ENCODE data around the gene UNC13B. TPM values are rescaled to one million over a fixed set of nuclear protein-coding genes. Genes with fewer than 3 reads are reported as not detected.

The UNC13B gene
- total and polyA plus RNA-seq, 4 donors = 8.0 to 33.7 (median 30.3) TPM

GRCh38 chr9:35395706-35396101 is 233.9 kb downstream of the UNC13B start:
- no peak for DNase-seq
- Histone ChIP-seq H3K4me1 (ENCODE audit: control insufficient read depth in 1 of 2, insufficient read depth in 2 of 2, low read length in 2 of 2) (no peaks in the 10 kb centered on the region), H3K4me3 (ENCODE audit: low read length in 2 of 2) (no peak overlapping the region), H3K36me3 (ENCODE audit: control insufficient read depth in 1 of 2, insufficient read depth in 2 of 2, low read length in 1 of 2) (peaks cover 0 to 22% of the 10 kb centered on the region in 2 donors), H3K27ac (ENCODE audit: low read depth in 1 of 2, low read length in 2 of 2) (no peak overlapping the region), H3K9me3 (ENCODE audit: control insufficient read depth, low read length) (no peaks in the 10 kb centered on the region), H3K27me3 (ENCODE audit: control insufficient read depth in 1 of 2, insufficient read depth in 2 of 2, low read length in 1 of 2) (no peaks in the 10 kb centered on the region)
- WGBS, 2 donors = 81 to 86% methylated on average over 1 of the region's 1 CpG
- ATAC-seq (ENCODE audit: low FRiP score) = no peak
- intact Hi-C loops (cut with DNase I) = no loop called here

GRCh38 chr9:35396560-35397215 is 234.9 kb downstream of the UNC13B start:
- H3K27me3 ChIP-seq (ENCODE audit: control insufficient read depth in 1 of 2, insufficient read depth in 2 of 2, low read length in 1 of 2) = no peaks in the 10 kb centered on the region
- H3K27ac ChIP-seq (ENCODE audit: low read depth in 1 of 2, low read length in 2 of 2) = no peak overlapping the region
- no peak for ATAC-seq (ENCODE audit: low FRiP score)
- H3K36me3 ChIP-seq (ENCODE audit: control insufficient read depth in 1 of 2, insufficient read depth in 2 of 2, low read length in 1 of 2) = peaks cover 0 to 18% of the 10 kb centered on the region in 2 donors
- no peak overlapping the region for H3K4me3 ChIP-seq (ENCODE audit: low read length in 2 of 2)
- no peak for DNase-seq
- no peaks in the 10 kb centered on the region for H3K9me3 ChIP-seq (ENCODE audit: control insufficient read depth, low read length)
- 75 to 78% methylated on average over 10 of the region's 10 CpGs for WGBS, 2 donors
- intact Hi-C loops (cut with DNase I) = no loop called here
- no peaks in the 10 kb centered on the region for H3K4me1 ChIP-seq (ENCODE audit: control insufficient read depth in 1 of 2, insufficient read depth in 2 of 2, low read length in 2 of 2)

- Histone ChIP-seq H3K27ac (ENCODE audit: low read depth in 1 of 2, low read length in 2 of 2) (no peak overlapping the region), H3K36me3 (ENCODE audit: control insufficient read depth in 1 of 2, insufficient read depth in 2 of 2, low read length in 1 of 2) (peaks cover 0 to 18% of the 10 kb centered on the region in 2 donors), H3K4me3 (ENCODE audit: low read length in 2 of 2) (no peak overlapping the region), H3K4me1 (ENCODE audit: control insufficient read depth in 1 of 2, insufficient read depth in 2 of 2, low read length in 2 of 2) (no peaks in the 10 kb centered on the region), H3K27me3 (ENCODE audit: control insufficient read depth in 1 of 2, insufficient read depth in 2 of 2, low read length in 1 of 2) (no peaks in the 10 kb centered on the region), H3K9me3 (ENCODE audit: control insufficient read depth, low read length) (no peaks in the 10 kb centered on the region)
- DNase-seq (no peak), ATAC-seq (ENCODE audit: low FRiP score) (no peak)
- intact Hi-C loops (cut with DNase I) = no loop called here
- WGBS, 2 donors = 91 to 94% methylated on average over 3 of the region's 3 CpGs
Measured at GRCh38 chr9:35397216-35397698, 235.4 kb downstream of the UNC13B start.

GRCh38 chr9:35397923-35398322 is 236.1 kb downstream of the UNC13B start:
- ATAC-seq (ENCODE audit: low FRiP score) (no peak), DNase-seq (no peak)
- H3K4me1 ChIP-seq (ENCODE audit: control insufficient read depth in 1 of 2, insufficient read depth in 2 of 2, low read length in 2 of 2) = no peaks in the 10 kb centered on the region
- intact Hi-C loops (cut with DNase I) = no loop called here
- H3K27ac ChIP-seq (ENCODE audit: low read depth in 1 of 2, low read length in 2 of 2) = no peak overlapping the region
- H3K4me3 ChIP-seq (ENCODE audit: low read length in 2 of 2) = no peak overlapping the region
- H3K36me3 ChIP-seq (ENCODE audit: control insufficient read depth in 1 of 2, insufficient read depth in 2 of 2, low read length in 1 of 2) = peaks cover 0 to 19% of the 10 kb centered on the region in 2 donors
- WGBS, 2 donors = 67 to 74% methylated on average over 1 of the region's 1 CpG
- no peaks in the 10 kb centered on the region for H3K9me3 ChIP-seq (ENCODE audit: control insufficient read depth, low read length)
- no peaks in the 10 kb centered on the region for H3K27me3 ChIP-seq (ENCODE audit: control insufficient read depth in 1 of 2, insufficient read depth in 2 of 2, low read length in 1 of 2)

- peak in 1 of 2 donors; percentile 42 for DNase-seq
- intact Hi-C loops (cut with DNase I) = no loop called here
Measured at GRCh38 chr9:35398651-35399335, 237.0 kb downstream of the UNC13B start.

GRCh38 chr9:35404865-35405264 is 243.1 kb downstream of the UNC13B start:
- no peak overlapping the region for H3K4me3 ChIP-seq (ENCODE audit: low read length in 2 of 2)
- H3K27ac ChIP-seq (ENCODE audit: low read depth in 1 of 2, low read length in 2 of 2) = no peak overlapping the region
- H3K36me3 ChIP-seq (ENCODE audit: control insufficient read depth in 1 of 2, insufficient read depth in 2 of 2, low read length in 1 of 2) = peaks cover 0 to 8% of the 10 kb centered on the region in 2 donors
- ATAC-seq (ENCODE audit: low FRiP score) (no peak), DNase-seq (no peak)
- WGBS, 2 donors = 87 to 96% methylated on average over 3 of the region's 3 CpGs
- H3K4me1 ChIP-seq (ENCODE audit: control insufficient read depth in 1 of 2, insufficient read depth in 2 of 2, low read length in 2 of 2) = no peaks in the 10 kb centered on the region
- H3K9me3 ChIP-seq (ENCODE audit: control insufficient read depth, low read length) = no peaks in the 10 kb centered on the region
- H3K27me3 ChIP-seq (ENCODE audit: control insufficient read depth in 1 of 2, insufficient read depth in 2 of 2, low read length in 1 of 2) = no peaks in the 10 kb centered on the region
- intact Hi-C loops (cut with DNase I) = loop anchor here in 1 of 2 donors (5.0 kb wide), 1 partner anchor 72 kb away; no protein-coding TSS in a partner anchor

More at GRCh38 chr9:35398651-35399335, 237.0 kb downstream of the UNC13B start:
- no peaks in the 10 kb centered on the region for H3K27me3 ChIP-seq (ENCODE audit: control insufficient read depth in 1 of 2, insufficient read depth in 2 of 2, low read length in 1 of 2)
- peaks cover 0 to 22% of the 10 kb centered on the region in 2 donors for H3K36me3 ChIP-seq (ENCODE audit: control insufficient read depth in 1 of 2, insufficient read depth in 2 of 2, low read length in 1 of 2)
- no peaks in the 10 kb centered on the region for H3K4me1 ChIP-seq (ENCODE audit: control insufficient read depth in 1 of 2, insufficient read depth in 2 of 2, low read length in 2 of 2)
- H3K9me3 ChIP-seq (ENCODE audit: control insufficient read depth, low read length) = no peaks in the 10 kb centered on the region
- WGBS, 2 donors = 94 to 95% methylated on average over 16 of the region's 16 CpGs
- H3K4me3 ChIP-seq (ENCODE audit: low read length in 2 of 2) = no peak overlapping the region
- H3K27ac ChIP-seq (ENCODE audit: low read depth in 1 of 2, low read length in 2 of 2) = no peak overlapping the region
- ATAC-seq (ENCODE audit: low FRiP score) = no peak

GRCh38 chr9:35406183-35406959 is 244.6 kb downstream of the UNC13B start:
- Histone ChIP-seq H3K4me1 (ENCODE audit: control insufficient read depth in 1 of 2, insufficient read depth in 2 of 2, low read length in 2 of 2) (no peaks in the 10 kb centered on the region), H3K9me3 (ENCODE audit: control insufficient read depth, low read length) (no peaks in the 10 kb centered on the region), H3K27me3 (ENCODE audit: control insufficient read depth in 1 of 2, insufficient read depth in 2 of 2, low read length in 1 of 2) (no peaks in the 10 kb centered on the region), H3K36me3 (ENCODE audit: control insufficient read depth in 1 of 2, insufficient read depth in 2 of 2, low read length in 1 of 2) (peaks cover 0 to 4% of the 10 kb centered on the region in 2 donors), H3K27ac (ENCODE audit: low read depth in 1 of 2, low read length in 2 of 2) (no peak overlapping the region), H3K4me3 (ENCODE audit: low read length in 2 of 2) (no peak overlapping the region)
- DNase-seq (peak; percentile 51 to 82), ATAC-seq (ENCODE audit: low FRiP score) (peak; percentile 55)
- intact Hi-C loops (cut with DNase I) = no loop called here
- 36% methylated on average over 28 of the region's 28 CpGs for WGBS, 2 donors

GRCh38 chr9:35407846-35408245 is 246.0 kb downstream of the UNC13B start:
- Histone ChIP-seq H3K4me1 (ENCODE audit: control insufficient read depth in 1 of 2, insufficient read depth in 2 of 2, low read length in 2 of 2) (no peaks in the 10 kb centered on the region), H3K4me3 (ENCODE audit: low read length in 2 of 2) (no peak overlapping the region), H3K27me3 (ENCODE audit: control insufficient read depth in 1 of 2, insufficient read depth in 2 of 2, low read length in 1 of 2) (no peaks in the 10 kb centered on the region), H3K27ac (ENCODE audit: low read depth in 1 of 2, low read length in 2 of 2) (no peak overlapping the region), H3K36me3 (ENCODE audit: control insufficient read depth in 1 of 2, insufficient read depth in 2 of 2, low read length in 1 of 2) (peaks cover 0 to 4% of the 10 kb centered on the region in 2 donors), H3K9me3 (ENCODE audit: control insufficient read depth, low read length) (no peaks in the 10 kb centered on the region)
- DNase-seq = no peak
- 93% methylated on average over 3 of the region's 3 CpGs for WGBS, 2 donors
- intact Hi-C loops (cut with DNase I) = no loop called here
- ATAC-seq (ENCODE audit: low FRiP score) = no peak

Measured in aorta (tissue), 5 donors.